ENCODE measurements around the gene NR5A2.

DNA sequence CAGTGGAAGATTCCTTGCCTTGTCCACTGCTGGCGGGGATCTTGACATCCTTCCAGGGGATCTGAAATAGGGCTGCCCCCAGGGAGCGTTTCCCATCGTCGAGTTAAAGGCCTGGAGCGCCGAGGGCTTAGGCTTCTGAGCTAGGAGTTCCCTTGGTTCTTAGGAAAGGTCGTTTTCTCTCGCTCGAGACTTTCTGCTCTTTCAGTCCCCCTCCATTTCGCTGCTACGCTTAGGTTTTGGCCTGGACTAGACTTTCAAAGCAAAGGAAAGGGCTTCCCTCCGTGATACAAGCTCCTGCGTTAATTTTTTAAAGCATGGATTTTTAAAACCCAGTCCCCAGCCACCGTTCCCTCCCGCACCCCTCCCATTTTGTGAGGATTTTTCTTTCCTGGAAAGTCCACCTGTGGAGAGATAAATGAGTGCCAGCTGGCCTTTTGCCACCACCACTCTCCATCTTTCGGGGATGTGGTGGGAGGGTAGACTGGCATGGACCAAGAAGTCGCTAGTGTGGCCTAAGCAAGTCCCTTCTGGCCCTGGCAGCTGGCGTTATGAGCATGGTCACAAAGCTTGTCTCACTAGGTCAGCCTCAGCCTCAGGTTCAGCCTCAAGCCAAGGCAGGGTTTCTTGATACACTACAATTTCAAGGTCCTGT, 9.2 kb downstream of the NR5A2 start:
- no peak for TF ChIP-seq POLR2A (IDR thresholded peaks at IDR 0.05)
- TF ChIP-seq, protein P1, sequence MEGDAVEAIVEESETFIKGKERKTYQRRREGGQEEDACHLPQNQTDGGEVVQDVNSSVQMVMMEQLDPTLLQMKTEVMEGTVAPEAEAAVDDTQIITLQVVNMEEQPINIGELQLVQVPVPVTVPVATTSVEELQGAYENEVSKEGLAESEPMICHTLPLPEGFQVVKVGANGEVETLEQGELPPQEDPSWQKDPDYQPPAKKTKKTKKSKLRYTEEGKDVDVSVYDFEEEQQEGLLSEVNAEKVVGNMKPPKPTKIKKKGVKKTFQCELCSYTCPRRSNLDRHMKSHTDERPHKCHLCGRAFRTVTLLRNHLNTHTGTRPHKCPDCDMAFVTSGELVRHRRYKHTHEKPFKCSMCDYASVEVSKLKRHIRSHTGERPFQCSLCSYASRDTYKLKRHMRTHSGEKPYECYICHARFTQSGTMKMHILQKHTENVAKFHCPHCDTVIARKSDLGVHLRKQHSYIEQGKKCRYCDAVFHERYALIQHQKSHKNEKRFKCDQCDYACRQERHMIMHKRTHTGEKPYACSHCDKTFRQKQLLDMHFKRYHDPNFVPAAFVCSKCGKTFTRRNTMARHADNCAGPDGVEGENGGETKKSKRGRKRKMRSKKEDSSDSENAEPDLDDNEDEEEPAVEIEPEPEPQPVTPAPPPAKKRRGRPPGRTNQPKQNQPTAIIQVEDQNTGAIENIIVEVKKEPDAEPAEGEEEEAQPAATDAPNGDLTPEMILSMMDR (IDR thresholded peaks at IDR 0.05): no peak
- no peak for TF ChIP-seq EP300 (IDR thresholded peaks at IDR 0.05)
- no peak for TF ChIP-seq POLR2AphosphoS5 (IDR thresholded peaks at IDR 0.05)
